Jurkat, Clone E6-1 (cell line): ENCODE data around the gene LRP1B.

Experiments
- DNase-seq: peaks from one replicate; pipeline ENCODE4 v3.0.0-alpha.2; 2011; ENCODE audit warnings: low read depth, low spot score
- H3K4me3 ChIP-seq: 2 replicates; pipeline ENCODE4 v1.5.1; 2011; ENCODE audit warnings: mild to moderate bottlenecking, low read length, control low read depth, moderate library complexity

Gene LRP1B

GRCh38 chr2:140234116-140234515, 1896.7 kb downstream of the LRP1B start:
- no peak for DNase-seq

GRCh38 chr2:140210963-140211362, 1919.9 kb downstream of the LRP1B start:
- no peak overlapping the region for H3K4me3 ChIP-seq
- no peak for DNase-seq

More at GRCh38 chr2:140234116-140234515, 1896.7 kb downstream of the LRP1B start:
- no peak overlapping the region for H3K4me3 ChIP-seq

- H3K4me3 ChIP-seq, result no peak overlapping the region
- DNase-seq, result no peak
Observed at GRCh38 chr2:140205093-140205492, 1925.7 kb downstream of the LRP1B start.

- H3K4me3 ChIP-seq, result no peak overlapping the region
- no peak for DNase-seq
Observed at GRCh38 chr2:140203347-140203746, 1927.5 kb downstream of the LRP1B start.

- no peak overlapping the region for H3K4me3 ChIP-seq
- DNase-seq, result no peak
Observed at GRCh38 chr2:140201572-140201971, 1929.2 kb downstream of the LRP1B start.

- no peak overlapping the region for H3K4me3 ChIP-seq
- DNase-seq, result no peak
Observed at GRCh38 chr2:140200764-140201163, 1930.1 kb downstream of the LRP1B start.

GRCh38 chr2:140200307-140200706, 1930.5 kb downstream of the LRP1B start:
- no peak overlapping the region for H3K4me3 ChIP-seq
- no peak for DNase-seq

GRCh38 chr2:140199312-140199711, 1931.5 kb downstream of the LRP1B start:
- no peak overlapping the region for H3K4me3 ChIP-seq
- no peak for DNase-seq

- no peak overlapping the region for H3K4me3 ChIP-seq
- DNase-seq, result no peak
Observed at GRCh38 chr2:140187086-140187485, 1943.7 kb downstream of the LRP1B start.

GRCh38 chr2:140186313-140186712, 1944.5 kb downstream of the LRP1B start:
- no peak for DNase-seq
- H3K4me3 ChIP-seq, result no peak overlapping the region

GRCh38 chr2:140185076-140185475, 1945.7 kb downstream of the LRP1B start:
- no peak for DNase-seq
- H3K4me3 ChIP-seq, result no peak overlapping the region

- no peak overlapping the region for H3K4me3 ChIP-seq
- no peak for DNase-seq
Observed at GRCh38 chr2:140183056-140183765, 1947.6 kb downstream of the LRP1B start.
